Hepatocyte (in vitro differentiated cells): ENCODE data around the gene PNPLA4.

Experiments used
- EZH2phosphoT487 ChIP-seq: fragments of 200-600 bp; sonication (generic); IDR thresholded peaks from one replicate; pipeline ENCODE4 v1.6.1; 2018; ENCODE audit warnings: antibody characterized with exemption, mild to moderate bottlenecking, low read depth, moderate library complexity; ENCODE audit not compliant: unreplicated experiment, severe bottlenecking
- TF ChIP-seq, protein P1 (sequence below): fragments of 200-600 bp; sonication (generic); IDR thresholded peaks from 2 replicates; pipeline ENCODE4 v1.5.1; 2016; ENCODE audit warnings: antibody characterized with exemption, mild to moderate bottlenecking; ENCODE audit not compliant: poor library complexity

DNA sequence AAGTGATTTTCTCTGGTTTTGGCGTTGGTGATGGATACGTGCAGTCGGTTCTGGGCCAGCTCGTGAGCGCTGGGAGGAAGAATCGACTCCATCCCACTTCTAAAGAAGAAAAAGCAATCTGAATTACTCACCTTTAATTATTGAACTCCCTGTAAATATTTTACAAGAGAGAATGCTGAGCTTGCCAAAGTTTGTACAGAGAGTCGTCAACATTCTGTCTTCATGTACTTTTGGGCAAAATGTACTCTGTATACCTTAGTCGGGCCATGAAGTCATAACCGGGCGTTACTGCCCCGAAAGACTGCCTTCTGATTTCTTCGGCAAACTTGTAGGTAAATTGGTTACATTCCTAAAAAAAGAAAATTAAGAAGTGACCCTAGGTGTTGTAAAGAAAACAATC is 5.5 kb downstream of the PNPLA4 start:
- TF ChIP-seq, protein P1, sequence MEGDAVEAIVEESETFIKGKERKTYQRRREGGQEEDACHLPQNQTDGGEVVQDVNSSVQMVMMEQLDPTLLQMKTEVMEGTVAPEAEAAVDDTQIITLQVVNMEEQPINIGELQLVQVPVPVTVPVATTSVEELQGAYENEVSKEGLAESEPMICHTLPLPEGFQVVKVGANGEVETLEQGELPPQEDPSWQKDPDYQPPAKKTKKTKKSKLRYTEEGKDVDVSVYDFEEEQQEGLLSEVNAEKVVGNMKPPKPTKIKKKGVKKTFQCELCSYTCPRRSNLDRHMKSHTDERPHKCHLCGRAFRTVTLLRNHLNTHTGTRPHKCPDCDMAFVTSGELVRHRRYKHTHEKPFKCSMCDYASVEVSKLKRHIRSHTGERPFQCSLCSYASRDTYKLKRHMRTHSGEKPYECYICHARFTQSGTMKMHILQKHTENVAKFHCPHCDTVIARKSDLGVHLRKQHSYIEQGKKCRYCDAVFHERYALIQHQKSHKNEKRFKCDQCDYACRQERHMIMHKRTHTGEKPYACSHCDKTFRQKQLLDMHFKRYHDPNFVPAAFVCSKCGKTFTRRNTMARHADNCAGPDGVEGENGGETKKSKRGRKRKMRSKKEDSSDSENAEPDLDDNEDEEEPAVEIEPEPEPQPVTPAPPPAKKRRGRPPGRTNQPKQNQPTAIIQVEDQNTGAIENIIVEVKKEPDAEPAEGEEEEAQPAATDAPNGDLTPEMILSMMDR = no peak
- no peak for TF ChIP-seq EZH2phosphoT487
